GM19239 (cell line): Measurements from ENCODE around the gene EEFSEC.
A peak's percentile ranks its signal among the peaks of the same experiment; 100 is the strongest.

Source experiments
- DNase-seq: peaks from one replicate; pipeline ENCODE4 v3.0.0; 2011; ENCODE audit warnings: low spot score; ENCODE audit not compliant: insufficient read length
- FAIRE-seq: peaks from 2 replicates; lab custom pipeline; 2011; peaks lifted over from hg19 to GRCh38; lab: Jason Lieb, UNC

EEFSEC gene

DNA sequence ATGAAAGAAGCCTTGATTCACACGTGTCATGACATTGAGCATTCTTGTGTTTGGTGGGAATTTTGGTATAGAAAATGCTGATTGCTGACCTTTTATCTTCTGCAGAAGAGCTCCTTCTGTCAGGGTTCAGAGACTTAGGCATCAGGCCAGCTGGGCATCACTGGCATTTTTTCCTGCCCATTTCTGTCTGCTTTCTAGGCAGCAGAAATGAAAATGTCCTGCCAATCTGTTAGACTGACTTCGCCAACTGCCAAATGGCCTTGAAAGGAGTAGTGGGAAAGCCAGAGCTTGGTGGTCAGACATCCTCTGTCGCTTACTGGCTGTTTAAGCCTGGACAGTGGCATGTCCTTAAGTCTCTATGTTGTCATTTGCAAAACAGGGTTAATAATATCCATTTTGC is 57.4 kb downstream of the EEFSEC start:
- no peak for DNase-seq
- no peak for FAIRE-seq

DNA sequence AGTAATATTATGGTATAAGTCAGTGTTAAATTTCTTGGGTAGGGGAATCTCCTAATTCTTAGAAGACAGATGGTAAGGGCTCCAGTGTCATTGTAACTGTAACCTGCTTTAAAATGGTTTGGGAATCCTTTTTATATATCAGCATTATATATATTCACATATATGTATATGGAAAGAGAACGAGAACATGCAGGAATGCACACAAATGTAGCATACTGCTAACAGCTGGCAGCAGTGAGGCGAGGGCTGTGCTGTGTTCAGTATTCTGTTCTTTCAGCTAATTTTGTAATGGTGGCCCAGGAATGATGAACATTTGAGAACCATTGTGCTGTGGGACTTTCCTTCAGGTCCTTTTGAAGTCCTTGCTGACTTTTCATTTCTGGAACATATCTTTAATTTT is 60.8 kb downstream of the EEFSEC start:
- no peak for FAIRE-seq
- no peak for DNase-seq

DNA sequence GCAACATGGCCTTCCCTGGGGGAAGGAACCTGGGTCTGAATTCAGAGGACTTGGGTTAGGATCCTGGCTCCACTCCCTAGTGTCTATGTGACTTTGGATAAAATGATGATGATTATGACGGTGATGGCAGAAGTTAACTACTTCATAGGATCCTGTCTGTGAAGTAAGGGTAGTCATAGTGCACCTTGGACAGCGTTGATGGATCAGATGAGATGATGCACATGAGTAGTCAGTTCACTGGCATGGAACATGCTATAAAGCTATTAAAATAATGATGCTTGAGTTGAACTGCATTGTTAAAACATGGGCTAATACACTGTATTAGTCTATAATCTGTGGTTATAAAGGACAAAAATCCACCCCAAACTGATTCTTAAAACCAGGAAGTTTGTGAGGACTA is 62.0 kb downstream of the EEFSEC start:
- no peak for FAIRE-seq
- DNase-seq = no peak

DNA sequence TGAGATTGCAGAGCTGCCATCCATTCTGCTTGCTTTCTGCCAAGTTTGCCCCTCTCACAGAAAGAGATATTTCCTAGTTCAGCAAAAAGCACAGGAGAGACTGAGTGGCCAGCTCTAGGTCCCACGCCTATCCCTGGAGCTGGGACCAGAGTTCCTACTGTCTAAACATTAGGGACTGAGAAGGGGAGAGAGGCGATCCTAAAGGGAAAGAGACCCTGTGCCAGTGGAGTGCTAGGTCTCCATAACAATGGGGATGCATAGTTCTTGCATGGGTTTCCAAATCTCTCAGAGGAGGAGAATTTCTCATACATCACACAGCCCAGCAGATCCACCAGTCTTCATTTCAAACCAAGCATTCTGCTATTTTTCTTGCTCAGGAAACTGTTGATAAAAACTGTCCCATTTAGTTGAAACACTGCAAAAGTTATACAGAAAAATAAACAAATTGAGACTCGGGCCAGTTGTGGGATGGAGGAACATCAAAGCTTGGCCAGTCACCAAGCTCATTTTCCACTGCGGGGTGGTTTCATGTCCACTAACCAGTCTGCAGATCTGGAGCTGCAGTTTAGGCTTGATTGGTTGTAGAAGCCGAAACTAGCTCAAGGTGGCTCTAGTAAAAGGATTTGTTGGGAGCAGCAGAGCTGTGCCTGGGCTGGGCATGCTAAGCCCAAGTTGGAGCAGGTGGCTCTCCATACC is 62.7 kb downstream of the EEFSEC start:
- no peak for FAIRE-seq
- no peak for DNase-seq

DNA sequence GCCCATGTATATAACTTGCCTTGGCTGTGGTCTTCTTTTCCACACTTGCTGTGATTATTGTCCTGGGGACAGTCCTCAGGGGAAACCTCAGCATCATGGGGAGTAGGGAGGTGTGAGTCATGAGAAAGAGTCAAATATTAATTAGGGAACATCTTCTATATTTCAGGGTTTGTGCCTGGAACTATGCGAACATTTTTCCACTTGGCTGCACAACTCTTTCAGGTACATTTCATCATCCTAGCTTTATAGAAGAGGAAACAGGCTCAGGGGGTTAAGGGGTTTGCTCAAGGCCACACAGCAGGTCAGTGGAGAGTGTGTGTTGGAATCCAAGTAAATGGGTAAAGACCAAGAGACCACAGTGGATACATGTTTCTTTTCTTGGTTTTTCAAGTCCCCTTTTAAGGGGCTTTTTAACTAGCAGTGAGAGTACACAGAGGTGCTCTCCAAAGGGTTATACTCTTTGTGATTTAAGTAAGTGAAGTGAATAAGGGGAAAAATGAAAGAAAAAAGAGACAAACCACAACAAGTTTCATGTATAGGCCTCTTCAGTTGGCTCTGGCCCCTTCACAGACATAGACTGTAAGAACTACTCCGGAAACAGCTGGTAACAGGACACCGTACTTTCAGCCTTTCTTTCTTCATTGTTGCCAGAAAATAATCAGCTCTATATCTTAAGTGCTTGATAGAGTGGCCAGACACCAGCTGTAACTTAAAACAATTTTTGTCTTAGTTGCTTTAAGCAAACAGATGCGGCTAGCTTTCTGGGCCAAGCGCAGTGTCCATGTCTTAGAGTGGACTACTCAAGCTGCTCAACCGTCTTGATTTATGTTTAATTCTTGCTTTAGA is 64.6 kb downstream of the EEFSEC start:
- no peak for DNase-seq
- FAIRE-seq = peak; percentile 76

DNA sequence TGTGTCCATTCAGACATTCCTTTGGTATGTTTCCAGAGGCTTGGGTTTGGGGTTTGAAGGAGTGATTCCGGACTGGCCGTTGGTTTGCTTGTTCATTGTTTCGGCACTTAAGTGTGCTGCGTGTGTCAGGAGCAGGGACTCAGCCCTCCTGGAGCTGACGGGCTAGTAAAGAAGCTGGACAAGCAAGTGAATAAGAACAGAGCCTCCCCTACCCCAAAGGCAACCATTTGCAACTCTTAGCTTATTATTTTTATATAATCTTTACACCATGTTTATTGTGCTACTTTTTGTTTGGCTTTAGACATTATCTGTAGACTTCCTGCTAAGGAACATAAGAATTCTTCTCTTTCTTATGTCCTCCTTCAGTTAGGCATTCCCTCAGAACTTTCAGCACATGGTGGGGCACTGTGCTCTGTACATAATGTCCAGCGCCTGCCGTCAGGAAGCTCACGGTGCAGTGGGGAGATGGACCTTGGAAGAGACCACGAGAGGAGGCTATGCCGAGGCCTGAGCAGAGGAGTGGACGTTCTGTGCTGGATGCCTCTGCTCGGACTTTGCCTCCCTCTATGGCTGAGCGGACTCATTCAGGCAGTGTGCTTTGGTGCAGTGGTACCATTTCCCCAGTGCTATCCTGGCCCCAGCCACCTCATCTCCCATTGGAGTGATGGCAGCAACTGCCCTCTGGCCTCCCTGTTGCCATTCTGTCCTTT is 65.4 kb downstream of the EEFSEC start:
- DNase-seq = no peak
- FAIRE-seq = no peak

DNA sequence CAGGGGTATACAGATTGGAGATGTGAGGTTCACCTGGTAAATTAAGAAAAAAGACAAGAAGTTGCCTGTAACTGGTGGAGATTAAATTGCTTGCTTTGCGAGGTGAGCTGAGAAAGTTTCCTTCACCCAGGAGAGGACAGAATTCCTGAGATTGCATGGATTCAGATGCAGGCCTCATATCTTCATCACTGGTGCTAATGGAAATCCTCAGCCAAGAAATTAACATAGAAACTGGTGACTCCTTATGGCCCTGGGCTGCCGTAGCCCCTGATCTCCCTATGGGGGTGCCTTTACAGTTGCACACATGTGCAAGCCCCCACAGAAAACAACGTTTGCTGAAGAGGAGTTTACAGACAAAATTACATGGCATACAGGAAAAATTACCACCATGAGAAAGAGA is 68.0 kb downstream of the EEFSEC start:
- no peak for FAIRE-seq

DNA sequence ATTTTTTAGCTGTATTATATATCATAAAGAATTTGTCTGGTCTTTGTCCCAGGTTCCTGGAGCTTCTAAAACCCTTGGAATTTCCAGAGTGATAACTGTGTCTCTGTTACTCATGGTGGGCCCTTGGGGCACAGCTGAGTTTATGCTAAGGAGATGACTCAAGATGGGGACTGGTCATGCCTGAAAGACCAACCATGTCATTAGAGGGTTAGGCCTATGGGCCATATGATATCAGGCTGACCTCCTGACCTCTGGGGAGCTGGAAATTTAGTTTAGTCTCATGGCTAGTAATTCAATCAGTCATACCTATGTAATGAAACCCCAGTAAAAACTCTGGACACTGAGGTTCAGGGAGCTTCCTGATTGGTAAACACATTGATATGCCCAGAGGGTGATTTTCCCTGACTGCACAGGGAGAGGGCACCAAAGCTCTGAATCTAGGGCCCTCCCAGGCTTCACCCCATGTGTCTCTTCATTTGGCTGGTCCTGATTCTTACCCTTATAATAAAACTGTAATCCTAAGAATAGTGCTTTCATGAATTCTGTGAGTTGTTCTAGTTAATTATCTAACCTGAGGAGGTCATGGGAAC is 69.6 kb downstream of the EEFSEC start:
- DNase-seq (no peak), FAIRE-seq (no peak)

More for the DNA sequence above, 68.0 kb downstream of the EEFSEC start:
- DNase-seq = no peak

DNA sequence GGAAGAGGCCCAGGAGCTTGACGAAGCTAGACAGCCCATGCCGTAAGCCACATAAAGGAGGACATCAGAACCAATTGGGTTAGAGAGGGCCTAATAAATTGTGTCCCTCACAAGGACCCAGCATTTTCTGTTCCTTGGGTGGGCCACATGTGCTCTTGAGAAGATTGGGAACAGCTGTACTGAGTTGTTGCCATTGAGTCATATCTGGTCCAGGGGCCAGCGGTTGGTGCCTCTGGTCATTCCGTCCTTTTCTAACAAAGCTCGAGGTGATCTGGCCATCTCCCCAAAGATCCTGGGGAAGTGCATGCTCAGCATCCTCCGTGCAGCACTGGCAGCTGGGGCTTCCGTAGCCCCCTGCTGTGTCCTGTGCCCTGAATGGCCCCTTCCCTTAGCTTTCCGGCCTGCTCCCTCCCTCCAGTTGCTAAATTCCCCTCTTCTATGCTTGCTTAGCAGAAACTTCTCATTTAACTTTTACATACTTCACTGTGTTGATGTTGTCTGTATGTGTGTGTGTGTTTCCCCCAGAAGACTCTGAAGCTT is 73.0 kb downstream of the EEFSEC start:
- FAIRE-seq = no peak
- DNase-seq = no peak

DNA sequence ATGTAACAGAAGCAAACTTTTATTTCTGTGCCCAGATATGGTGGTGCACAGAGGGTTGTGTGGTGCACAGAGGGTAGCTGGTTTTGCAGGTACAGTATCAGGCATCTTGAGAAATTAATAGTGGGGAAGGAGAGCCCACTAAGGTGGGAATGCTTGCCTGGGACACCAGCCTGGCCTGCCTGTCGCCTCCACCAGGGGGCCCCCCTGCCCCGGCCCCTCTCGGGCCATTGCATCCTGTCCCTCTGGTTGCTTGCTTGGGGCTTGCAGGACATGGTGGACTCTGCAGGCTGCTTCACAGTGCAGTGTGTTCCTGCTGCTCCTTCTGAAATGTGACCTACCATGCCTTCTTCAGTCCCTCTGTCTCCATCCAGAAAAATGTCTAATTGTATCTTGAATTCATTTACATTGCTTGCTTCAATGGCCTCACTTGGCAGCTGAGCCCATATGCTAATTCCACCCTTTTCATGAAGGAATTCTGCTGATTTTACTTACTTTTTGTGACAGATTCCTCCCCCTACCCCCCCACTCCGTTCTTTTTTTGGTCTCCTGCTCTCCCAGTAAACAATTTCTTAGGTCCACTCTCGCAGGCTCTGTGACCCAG is 73.6 kb downstream of the EEFSEC start:
- FAIRE-seq (peak; percentile 56), DNase-seq (no peak)

DNA sequence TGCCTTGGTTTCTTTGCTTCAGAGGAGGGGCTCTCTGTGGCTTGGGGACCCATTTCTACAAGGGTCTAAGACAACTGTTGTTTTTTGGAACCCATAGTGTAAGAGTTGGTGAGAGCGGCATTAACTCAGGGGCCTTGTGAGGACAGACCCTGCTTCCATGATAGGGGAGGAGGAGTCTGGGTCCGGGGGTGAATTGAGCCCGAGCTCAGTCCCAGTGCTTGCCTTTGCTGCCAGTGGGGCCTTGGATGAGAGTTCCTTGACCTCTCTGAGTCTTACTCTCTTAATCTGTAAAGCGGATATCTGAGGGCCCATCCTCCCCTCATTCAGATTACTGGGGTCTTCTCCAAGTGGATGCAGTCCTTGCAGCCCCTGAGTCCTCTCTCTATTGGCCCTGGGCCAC is 74.2 kb downstream of the EEFSEC start:
- no peak for DNase-seq
- no peak for FAIRE-seq

DNA sequence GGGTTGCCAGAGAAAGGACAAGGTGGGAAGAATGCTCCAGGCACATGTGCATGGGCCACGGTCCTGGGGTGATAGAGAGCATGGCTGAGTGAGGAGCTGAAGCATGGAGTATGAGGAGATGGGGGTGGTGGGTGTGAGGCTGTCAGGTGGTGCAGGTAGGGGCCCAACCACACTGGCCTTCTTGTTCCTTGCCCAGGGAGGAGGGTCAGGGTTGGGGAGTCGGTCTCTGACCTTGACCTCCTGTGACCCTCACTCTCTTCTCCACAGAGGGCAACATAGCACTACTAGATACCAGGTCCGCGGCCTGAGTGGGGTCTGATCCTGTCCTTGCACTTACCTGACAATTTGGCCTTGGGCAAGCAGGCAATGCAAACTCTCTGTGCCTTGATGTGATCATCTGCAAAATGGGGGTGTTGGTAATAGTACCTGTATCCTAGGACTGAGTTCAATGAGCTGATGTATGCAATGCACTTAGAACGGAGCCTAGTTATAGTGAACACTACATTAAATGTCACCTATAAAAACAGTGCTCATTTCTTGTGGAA is 75.2 kb downstream of the EEFSEC start:
- DNase-seq (no peak), FAIRE-seq (no peak)

DNA sequence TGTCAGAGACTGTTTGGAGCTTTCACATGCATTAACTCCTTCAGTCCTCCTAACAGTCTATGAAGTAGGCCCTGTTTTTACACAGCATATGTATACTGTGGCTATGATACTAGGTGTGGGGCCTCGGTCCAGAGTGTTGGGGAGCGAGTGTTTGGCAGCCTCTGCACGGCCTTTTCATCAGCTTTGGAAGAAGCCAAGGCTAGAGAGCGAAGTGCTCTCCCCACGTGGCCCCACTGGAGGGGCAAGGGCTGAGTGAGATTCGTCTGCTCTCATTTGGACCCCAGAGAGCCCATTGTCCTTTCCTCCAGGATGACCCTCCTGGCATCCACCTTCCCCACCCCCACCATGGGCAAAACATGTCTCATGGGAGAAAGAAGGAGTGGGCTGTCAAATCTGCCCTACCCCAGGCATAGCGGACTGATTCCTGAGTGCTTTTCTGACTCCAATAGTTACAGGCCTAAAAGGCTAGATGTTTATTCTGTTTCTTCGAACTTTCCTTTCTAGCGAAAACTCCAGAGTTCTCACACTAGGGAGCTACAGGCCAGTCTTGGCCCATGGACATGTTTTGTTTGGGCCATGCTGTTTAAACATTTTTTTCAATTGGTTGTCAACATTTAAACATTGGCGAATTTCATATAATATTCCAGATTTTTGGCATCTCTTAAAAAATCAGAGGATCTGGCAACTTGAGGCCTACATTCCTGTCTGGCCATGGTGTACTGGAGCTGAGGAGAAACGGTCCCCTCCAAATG is 76.0 kb downstream of the EEFSEC start:
- no peak for FAIRE-seq
- DNase-seq = no peak

DNA sequence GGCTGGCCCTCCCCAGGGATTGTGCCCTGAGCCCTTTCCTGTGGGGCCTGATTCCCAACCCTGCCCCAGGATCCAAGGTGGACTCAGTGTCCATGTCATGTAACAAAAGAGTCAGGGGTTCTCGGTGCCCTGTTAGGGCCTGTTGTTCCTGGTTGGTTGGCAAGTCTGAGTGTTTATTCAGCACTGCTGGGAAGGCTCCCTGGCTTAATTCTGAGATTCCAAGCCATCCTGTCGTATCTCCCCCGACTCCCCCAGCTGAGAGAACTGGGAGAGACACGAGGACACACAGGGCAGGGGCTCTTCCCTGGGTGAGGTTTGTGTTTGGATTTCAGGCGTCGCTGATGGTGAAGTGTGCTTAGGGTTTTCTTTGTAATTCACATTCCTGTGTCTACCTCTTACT is 78.3 kb downstream of the EEFSEC start:
- FAIRE-seq (no peak), DNase-seq (no peak)

DNA sequence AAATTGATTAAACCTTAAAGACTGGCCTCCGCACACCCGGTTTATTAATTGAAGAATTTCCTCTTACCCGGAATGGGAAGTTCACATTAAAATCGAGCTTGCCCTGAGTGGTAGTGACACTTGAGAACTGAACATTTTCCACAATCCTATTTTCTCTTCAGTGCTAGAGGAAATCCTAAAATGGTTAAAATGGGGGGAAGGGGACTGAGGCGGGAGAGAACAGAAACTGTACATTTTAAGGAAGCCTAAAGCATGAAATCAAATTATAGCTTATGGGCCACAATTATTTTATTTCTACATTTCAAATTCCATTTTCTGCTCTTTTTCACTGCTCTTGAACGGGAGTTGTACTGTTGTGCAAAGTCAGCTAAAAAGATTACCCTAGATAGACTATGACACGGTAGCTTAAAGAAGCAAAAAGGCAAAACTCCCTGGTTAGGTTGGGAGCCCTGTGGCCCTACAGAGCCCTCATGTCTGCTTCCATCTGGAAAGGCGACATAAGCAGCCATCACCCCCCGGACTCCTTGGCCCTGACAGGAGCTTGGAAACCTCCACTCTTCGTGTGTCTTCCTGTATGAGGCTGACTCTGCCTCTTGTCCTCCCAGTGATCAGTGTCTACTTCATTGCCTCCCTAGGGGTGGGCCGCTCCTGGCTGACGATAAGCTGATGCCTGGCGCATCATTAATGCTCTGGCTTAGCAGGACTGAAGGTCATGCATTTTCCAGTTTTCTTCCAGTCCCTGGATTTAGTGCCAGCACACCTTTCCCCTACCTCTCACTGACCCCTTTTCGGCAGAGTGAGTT is 79.3 kb downstream of the EEFSEC start:
- DNase-seq (no peak), FAIRE-seq (no peak)

DNA sequence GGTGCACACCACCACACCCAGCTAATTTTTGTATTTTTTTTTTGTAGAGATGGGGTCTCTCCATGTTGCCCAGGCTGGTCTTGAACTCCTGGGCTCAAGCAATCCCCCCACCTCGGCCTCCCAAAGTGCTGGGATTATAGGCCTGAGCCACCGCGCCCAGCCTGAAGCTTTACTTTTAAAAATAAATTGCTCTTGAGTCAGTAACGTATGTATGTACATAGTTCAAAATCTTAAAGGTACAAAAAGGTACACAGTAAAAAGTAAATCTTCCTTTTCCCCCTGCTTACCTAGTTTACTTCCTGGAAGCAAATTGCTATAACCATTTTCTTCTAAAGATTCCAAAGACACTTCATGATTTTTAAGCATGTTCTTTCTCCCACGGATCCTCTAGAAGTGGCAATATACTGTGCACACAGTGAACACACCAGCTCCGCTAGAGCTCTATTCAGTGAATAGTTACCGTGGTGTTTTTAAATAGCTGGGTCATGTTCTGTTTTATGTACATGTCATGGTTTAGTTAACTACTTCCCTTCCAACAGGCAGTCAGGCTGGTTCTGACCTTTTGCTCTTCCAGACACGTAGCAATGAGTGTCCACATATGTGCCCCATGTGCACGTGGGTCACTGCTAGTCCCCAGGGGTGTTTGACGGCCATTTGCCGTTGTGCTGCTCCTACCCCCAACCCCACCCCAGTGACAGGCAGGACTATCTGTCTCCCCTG is 82.1 kb downstream of the EEFSEC start:
- DNase-seq (no peak), FAIRE-seq (no peak)

DNA sequence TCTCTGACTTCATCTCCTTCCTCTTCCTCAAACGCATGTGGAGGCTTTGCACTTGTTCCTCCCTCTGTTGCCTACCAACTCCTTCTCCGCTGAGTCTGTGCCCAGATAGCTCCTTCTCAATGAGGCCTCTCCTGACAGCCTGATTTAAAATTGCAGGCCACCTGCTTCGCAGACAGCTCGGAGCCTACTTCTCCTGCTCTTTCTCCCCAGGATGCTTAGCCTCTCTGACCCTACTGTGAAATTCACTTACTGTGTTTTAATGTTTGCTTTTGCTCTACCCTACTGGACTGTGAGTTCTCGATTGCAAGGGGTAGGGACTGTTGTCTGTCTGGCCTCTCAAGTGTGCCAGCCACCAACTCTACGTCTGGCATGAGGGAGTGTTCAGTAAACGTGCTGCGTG is 83.4 kb downstream of the EEFSEC start:
- no peak for FAIRE-seq
- DNase-seq = no peak
